PC-9 (cell line): ENCODE results near the gene SGSH. TPM values are rescaled to one million over a fixed set of nuclear protein-coding genes. Genes with fewer than 3 reads are reported as not detected.

Experiments used
- BruUV-seq: library from RNA; stranded (reverse); fragments of 400-500 nt; replicated peaks from 2 replicates; lab custom pipeline; 2021; lab: Mats Ljungman, UMichigan
- CTCF ChIA-PET: fragments of 300-600 bp; sonication (Branson Sonifier 250); formaldehyde crosslinking; loops from one replicate; lab custom pipeline; 2022; ENCODE audit warnings: antibody characterized with exemption; lab: Charles Lee
- POLR2A ChIA-PET: fragments of 300-600 bp; sonication (Branson Sonifier 250); formaldehyde crosslinking; loops from one replicate; lab custom pipeline; 2022; ENCODE audit warnings: antibody characterized with exemption; ENCODE audit not compliant: unreplicated experiment; lab: Charles Lee
- DNase-seq, 2 experiments: peaks; one replicate each; pipeline versions ENCODE4 v3.0.0 to v3.0.0-alpha.2; 2015 to 2022; ENCODE audit warnings: mixed read lengths in 1 of 2
- H2AFZ ChIP-seq: fragments of 200-600 bp; sonication (generic); 2 replicates; pipeline ENCODE4 v1.8.1; 2017; ENCODE audit warnings: antibody characterized with exemption
- H3F3A ChIP-seq: fragments of 200-600 bp; sonication (generic); 2 replicates; pipeline ENCODE4 v1.8.1; 2017; ENCODE audit warnings: antibody characterized with exemption, mild to moderate bottlenecking, low read depth; ENCODE audit not compliant: insufficient read depth
- H3K27ac ChIP-seq: fragments of 200-600 bp; sonication (generic); 2 replicates; pipeline ENCODE4 v1.6.1; 2016; ENCODE audit warnings: mixed run types
- H3K27me3 ChIP-seq: fragments of 200-600 bp; sonication (generic); 2 replicates; pipeline ENCODE4 v1.6.1; 2016; ENCODE audit warnings: low read depth, mixed run types; ENCODE audit not compliant: insufficient read depth
- H3K36me3 ChIP-seq: fragments of 200-600 bp; sonication (generic); 2 replicates; pipeline ENCODE4 v1.6.1; 2016; ENCODE audit warnings: low read depth, mixed run types
- H3K4me1 ChIP-seq: fragments of 200-600 bp; sonication (generic); replicated peaks from 2 replicates; pipeline ENCODE4 v1.6.1; 2016; ENCODE audit warnings: mixed run types; ENCODE audit not compliant: insufficient read depth
- H3K4me2 ChIP-seq: fragments of 200-600 bp; sonication (generic); 2 replicates; pipeline ENCODE4 v1.6.1; 2017; ENCODE audit warnings: mixed run types
- H3K4me3 ChIP-seq: fragments of 200-600 bp; sonication (generic); 2 replicates; pipeline ENCODE4 v1.6.1; 2016; ENCODE audit warnings: mixed run types
- H3K79me2 ChIP-seq: fragments of 200-600 bp; sonication (generic); 2 replicates; pipeline ENCODE4 v1.6.1; 2017; ENCODE audit warnings: low read depth, mixed run types
- H3K9me2 ChIP-seq: fragments of 200-600 bp; sonication (generic); 2 replicates; pipeline ENCODE4 v1.8.1; 2017; ENCODE audit warnings: mild to moderate bottlenecking; ENCODE audit not compliant: insufficient read depth
- H3K9me3 ChIP-seq: fragments of 200-600 bp; sonication (generic); 2 replicates; pipeline ENCODE4 v1.8.1; 2016; ENCODE audit warnings: low read depth; ENCODE audit not compliant: insufficient read depth
- H4K20me1 ChIP-seq: fragments of 200-600 bp; sonication (generic); 2 replicates; pipeline ENCODE4 v1.8.1; 2017; ENCODE audit not compliant: insufficient read depth
- CTCF ChIP-seq: fragments of 200-600 bp; sonication (generic); conservative IDR thresholded peaks from 2 replicates; pipeline ENCODE4 v1.6.1; 2017; ENCODE audit warnings: mixed run types, antibody characterized with exemption, mild to moderate bottlenecking, moderate library complexity
- EZH2 ChIP-seq: fragments of 200-600 bp; sonication (generic); IDR thresholded peaks from 2 replicates; pipeline ENCODE4 v1.8.0; 2017; ENCODE audit warnings: antibody characterized with exemption, low read depth
- intact Hi-C: fragments of 100-400 bp; cut with micrococcal nuclease; formaldehyde crosslinking; loops from one replicate; pipeline ENCODE4 v1.10.0; 2022; ENCODE audit not compliant: unreplicated experiment
- total RNA-seq: library from RNA; stranded (reverse); gene quantifications from 2 replicates; pipeline ENCODE4 v1.2.3, GENCODE V29; 2021

The SGSH gene
- total RNA-seq, 1 experiment from 2014 or later: 28.4 TPM

- no peak overlapping the region for H3K4me2 ChIP-seq
- no peaks in the 10 kb centered on the region for H4K20me1 ChIP-seq
- intact Hi-C loops: no loop called here
- H3K4me1 ChIP-seq: peaks cover 12% of the 10 kb centered on the region
- ChIA-PET POLR2A (interaction anchor here (0.5 kb wide), 1 partner anchor 481 kb away, joined by 4 read pairs; no protein-coding TSS in a partner anchor), CTCF (interaction anchor here (0.7 kb wide), 1 partner anchor 322 kb away, joined by 4 read pairs; no protein-coding TSS in a partner anchor)
- no peaks in the 10 kb centered on the region for H3K9me2 ChIP-seq
- H3F3A ChIP-seq: no peaks in the 10 kb centered on the region
- H3K4me3 ChIP-seq: no peak overlapping the region
- no peak overlapping the region for H2AFZ ChIP-seq
- no peaks in the 10 kb centered on the region for H3K36me3 ChIP-seq
- TF ChIP-seq EZH2: no peak
- TF ChIP-seq CTCF: no peak
- no TSS peak for BruUV-seq
- H3K27me3 ChIP-seq: no peaks in the 10 kb centered on the region
- no peaks in the 10 kb centered on the region for H3K9me3 ChIP-seq
- H3K27ac ChIP-seq: no peak overlapping the region
- peak; percentile 29 to 53 for DNase-seq
- H3K79me2 ChIP-seq: no peaks in the 10 kb centered on the region
These were observed 53.7 kb downstream of the SGSH start for GRCh38 chr17:80166446-80166845.

- no peaks in the 10 kb centered on the region for H3K36me3 ChIP-seq
- no TSS peak for BruUV-seq
- no peaks in the 10 kb centered on the region for H3F3A ChIP-seq
- no peaks in the 10 kb centered on the region for H3K9me2 ChIP-seq
- TF ChIP-seq EZH2: no peak
- no peak for TF ChIP-seq CTCF
- no peaks in the 10 kb centered on the region for H4K20me1 ChIP-seq
- no peak overlapping the region for H3K27ac ChIP-seq
- H3K4me1 ChIP-seq: peaks cover under 1% of the 10 kb centered on the region; the same call in 1 of the 2 replicates
- ChIA-PET CTCF (no interaction called here), POLR2A (no interaction called here)
- no peak overlapping the region for H3K4me2 ChIP-seq
- H2AFZ ChIP-seq: no peak overlapping the region
- intact Hi-C loops: no loop called here
- no peaks in the 10 kb centered on the region for H3K27me3 ChIP-seq
- no peaks in the 10 kb centered on the region for H3K79me2 ChIP-seq
- no peak for DNase-seq
- H3K9me3 ChIP-seq: no peaks in the 10 kb centered on the region
- H3K4me3 ChIP-seq: no peak overlapping the region
These were observed 55.9 kb downstream of the SGSH start for GRCh38 chr17:80164185-80164584.

GRCh38 chr17:80163336-80163735, 56.8 kb downstream of the SGSH start:
- no peaks in the 10 kb centered on the region for H3K79me2 ChIP-seq
- CTCF ChIA-PET: no interaction called here

More at GRCh38 chr17:80163336-80163735, 56.8 kb downstream of the SGSH start:
- Histone ChIP-seq H3K36me3 (no peaks in the 10 kb centered on the region), H3F3A (no peaks in the 10 kb centered on the region), H3K4me2 (no peak overlapping the region), H2AFZ (no peak overlapping the region), H3K9me3 (no peaks in the 10 kb centered on the region), H3K9me2 (no peaks in the 10 kb centered on the region), H3K27ac (no peak overlapping the region), H3K4me1 (no peaks in the 10 kb centered on the region), H3K4me3 (no peak overlapping the region), H4K20me1 (no peaks in the 10 kb centered on the region), H3K27me3 (no peaks in the 10 kb centered on the region)
- intact Hi-C loops: no loop called here
- no peak for DNase-seq
- no peak for TF ChIP-seq EZH2
- TF ChIP-seq CTCF: no peak
- POLR2A ChIA-PET: no interaction called here
- no TSS peak for BruUV-seq
